HepG2 (cell line): ENCODE measurements around the gene RAB17. TPM values are rescaled to one million over a fixed set of nuclear protein-coding genes. Genes with fewer than 3 reads are reported as not detected.

ENCODE experiments used
- ARHGAP35 ChIP-seq: sonication (generic); formaldehyde crosslinking; IDR thresholded peaks from 2 replicates; pipeline ENCODE4 v1.9.0; 2022; ENCODE audit warnings: mild to moderate bottlenecking, inconsistent platforms, moderate library complexity, missing genetic modification reagents, borderline replicate concordance
- CSRNP1 ChIP-seq: sonication (generic); formaldehyde crosslinking; IDR thresholded peaks from 2 replicates; pipeline ENCODE4 v1.8.1; 2023; ENCODE audit warnings: mild to moderate bottlenecking, missing genetic modification reagents
- ERF ChIP-seq: IDR thresholded peaks from 2 replicates; pipeline ENCODE4 v1.6.1; 2018; ENCODE audit warnings: missing biosample characterization, missing genetic modification reagents
- NFAT5 ChIP-seq: sonication (generic); formaldehyde crosslinking; IDR thresholded peaks from 2 replicates; pipeline ENCODE4 v1.4.0; 2020; ENCODE audit warnings: missing genetic modification reagents
- RARG ChIP-seq: sonication (generic); formaldehyde crosslinking; IDR thresholded peaks from 2 replicates; pipeline ENCODE4 v1.4.0; 2020; ENCODE audit warnings: low read depth, mild to moderate bottlenecking, missing genetic modification reagents
- RERE ChIP-seq: IDR thresholded peaks from 2 replicates; pipeline ENCODE4 v1.6.1; 2016; ENCODE audit warnings: low read depth, missing genetic modification reagents, missing compliant biosample characterization
- REXO4 ChIP-seq: sonication (generic); formaldehyde crosslinking; IDR thresholded peaks from 2 replicates; pipeline ENCODE4 v1.8.0; 2022; ENCODE audit warnings: missing genetic modification reagents, mild to moderate bottlenecking, borderline replicate concordance
- RXRA ChIP-seq: sonication (generic); formaldehyde crosslinking; IDR thresholded peaks from 2 replicates; pipeline ENCODE4 v1.5.1; 2020; ENCODE audit warnings: missing genetic modification reagents
- ZMYM3 ChIP-seq: sonication (generic); formaldehyde crosslinking; IDR thresholded peaks from 2 replicates; pipeline ENCODE4 v1.5.1; 2020; ENCODE audit warnings: mild to moderate bottlenecking, missing genetic modification reagents
- ZNF251 ChIP-seq: sonication (generic); formaldehyde crosslinking; IDR thresholded peaks from 2 replicates; pipeline ENCODE4 v1.9.0; 2021; ENCODE audit warnings: mild to moderate bottlenecking, missing genetic modification reagents
- ZNF605 ChIP-seq: sonication (generic); formaldehyde crosslinking; IDR thresholded peaks from 2 replicates; pipeline ENCODE4 v1.8.0; 2022; ENCODE audit warnings: mild to moderate bottlenecking, missing genetic modification reagents
- ZNF83 ChIP-seq: sonication (generic); formaldehyde crosslinking; IDR thresholded peaks from 2 replicates; pipeline ENCODE4 v1.4.0; 2020; ENCODE audit warnings: missing genetic modification reagents, mild to moderate bottlenecking, borderline replicate concordance
- ZSCAN31 ChIP-seq: sonication (generic); formaldehyde crosslinking; IDR thresholded peaks from 2 replicates; pipeline ENCODE4 v1.5.0; 2020; ENCODE audit warnings: low read depth, mild to moderate bottlenecking, missing genetic modification reagents
- polyA plus RNA-seq, 8 experiments: library from polyadenylated mRNA; depleted of rRNA in 3 of 8; stranded (reverse) in 7 of 8; unstranded in 1 of 8; fragments of >200 nt; fragmentation: Illumina TruSeq in 4 of 8; extraction: Trizol in 4 of 8; gene quantifications; 2 replicates each; pipeline versions ENCODE4 v1.2.1 to v1.2.3, GENCODE V29; 2011 to 2016; ENCODE audit warnings: low read depth in 4 of 8, missing spikeins in 1 of 8, mixed read lengths in 1 of 8; ENCODE audit not compliant: insufficient read depth in 1 of 8
- total RNA-seq, 5 experiments: library from RNA; depleted of rRNA; stranded (reverse); fragments of >200 nt; fragmentation: Illumina TruSeq; extraction: Trizol; gene quantifications; 2 replicates each; pipeline ENCODE4 v1.2.3, GENCODE V29; 2016; ENCODE audit warnings: low read depth in 1 of 5

The RAB17 gene
- total and polyA plus RNA-seq, 2 of the 13 experiments (the other 11 are each of a cell fraction or from before 2014, with no cell fraction given): 68.0 to 124 TPM

GRCh38 chr2:237585590-237586221, 4.8 kb downstream of the RAB17 start (continued):
- TF ChIP-seq RERE (CRISPR knock-in tag): 0 out of 2 replicates have a peak, but pooled peaks have one; percentile 55
- TF ChIP-seq ARHGAP35: no peak
- no peak for TF ChIP-seq RARG (CRISPR knock-in tag)
- TF ChIP-seq NFAT5 (CRISPR knock-in tag): 0 out of 2 replicates have a peak, but pooled peaks have one; percentile 57
- TF ChIP-seq CSRNP1: no peak; the same call in 1 of the 2 replicates
- peak; percentile 89; the same call in 1 of the 2 replicates for TF ChIP-seq ZNF83 (CRISPR knock-in tag)
- TF ChIP-seq REXO4 (CRISPR knock-in tag): no peak
- peak; percentile 98 for TF ChIP-seq ZSCAN31 (CRISPR knock-in tag)
- peak; percentile 98 for TF ChIP-seq RXRA (CRISPR knock-in tag)
- peak; percentile 96 for TF ChIP-seq ERF (CRISPR knock-in tag)
- no peak for TF ChIP-seq ZNF251 (CRISPR knock-in tag)
- TF ChIP-seq ZNF605 (CRISPR knock-in tag): peak; percentile 96
- peak; percentile 89 for TF ChIP-seq ZMYM3
